Neutrophil (primary cell): ENCODE measurements around the gene TMEM161B.

Experiments
- H3K27ac ChIP-seq: fragments of 200-600 bp; sonication (generic); 2 replicates; pipeline ENCODE4 v1.5.1; 2016; ENCODE audit warnings: mild to moderate bottlenecking, moderate library complexity
- H3K27me3 ChIP-seq: fragments of 200-600 bp; sonication (generic); 2 replicates; pipeline ENCODE4 v1.6.0; 2016; ENCODE audit warnings: mild to moderate bottlenecking
- H3K36me3 ChIP-seq: fragments of 200-600 bp; sonication (generic); 2 replicates; pipeline ENCODE4 v1.5.1; 2017
- H3K4me1 ChIP-seq, 2 experiments: fragments of 200-600 bp in 1 of 2; sonication (generic) in 1 of 2; 1 replicate in 1 of 2; 2 replicates in 1 of 2; pipeline versions ENCODE4 v1.5.1 to v1.6.1; 2013 to 2016; ENCODE audit warnings: low read depth in 1 of 2, low read length in 1 of 2, mild to moderate bottlenecking in 1 of 2, moderate library complexity in 1 of 2; ENCODE audit not compliant: control insufficient read depth in 1 of 2, insufficient read depth in 1 of 2
- H3K4me3 ChIP-seq, 2 experiments: fragments of 200-600 bp in 1 of 2; sonication (generic) in 1 of 2; 1 replicate in 1 of 2; 2 replicates in 1 of 2; pipeline ENCODE4 v1.5.1; 2013 to 2016; ENCODE audit warnings: low read depth in 1 of 2, low read length in 1 of 2, mild to moderate bottlenecking in 1 of 2, moderate library complexity in 1 of 2
- H3K9me3 ChIP-seq: fragments of 200-600 bp; sonication (generic); 2 replicates; pipeline ENCODE4 v1.5.1; 2016
- CTCF ChIP-seq: fragments of 200-600 bp; sonication (generic); IDR thresholded peaks from 2 replicates; pipeline ENCODE4 v1.5.1; 2016; ENCODE audit warnings: antibody characterized with exemption

The TMEM161B gene

DNA sequence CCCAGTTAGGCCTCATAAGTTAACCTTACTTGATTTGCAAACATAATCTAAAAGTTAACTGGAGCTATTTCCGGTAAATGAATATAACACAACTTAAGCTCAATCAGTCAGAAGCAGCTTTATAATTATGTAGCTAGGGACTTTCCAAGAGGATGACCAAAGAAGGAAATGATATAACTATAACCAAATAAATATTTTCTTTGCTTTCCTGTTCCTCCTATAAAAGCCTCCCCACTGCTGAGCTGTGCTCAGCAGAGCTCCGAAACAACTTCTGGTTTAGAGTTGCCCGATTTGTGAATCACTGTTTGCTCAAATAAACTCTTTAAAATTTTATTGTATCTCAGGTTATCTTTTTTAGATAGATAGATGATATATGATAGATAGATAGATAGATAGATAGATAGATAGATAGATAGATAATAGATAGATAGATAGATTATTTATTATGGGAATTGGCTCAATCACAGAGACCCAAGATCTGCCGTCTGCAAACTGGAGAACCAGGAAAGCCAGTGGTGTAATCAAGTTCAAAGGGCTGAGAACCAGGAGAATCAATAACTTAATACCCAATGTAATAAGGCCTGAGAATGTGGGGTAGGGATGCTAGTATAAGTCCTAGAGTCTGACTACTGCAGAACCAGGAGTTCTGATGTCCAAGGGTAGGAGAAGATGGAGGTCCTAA, 19.3 kb upstream of the TMEM161B start:
- no peak for TF ChIP-seq CTCF
- Histone ChIP-seq H3K4me1 (no peaks in the 10 kb centered on the region), H3K27me3 (no peaks in the 10 kb centered on the region), H3K27ac (no peak overlapping the region), H3K4me3 (no peak overlapping the region), H3K36me3 (no peaks in the 10 kb centered on the region), H3K9me3 (no peaks in the 10 kb centered on the region)

- H3K4me3 ChIP-seq, result no peak overlapping the region
- H3K9me3 ChIP-seq, result no peaks in the 10 kb centered on the region
- no peak for TF ChIP-seq CTCF
- no peak overlapping the region for H3K27ac ChIP-seq
- no peaks in the 10 kb centered on the region for H3K27me3 ChIP-seq
- no peaks in the 10 kb centered on the region for H3K4me1 ChIP-seq
- no peaks in the 10 kb centered on the region for H3K36me3 ChIP-seq
Observed at GRCh38 chr5:88287302-88287701, 18.7 kb upstream of the TMEM161B start.

GRCh38 chr5:88283690-88284089, 15.0 kb upstream of the TMEM161B start:
- no peak for TF ChIP-seq CTCF
- Histone ChIP-seq H3K4me1 (no peaks in the 10 kb centered on the region), H3K36me3 (no peaks in the 10 kb centered on the region), H3K27me3 (no peaks in the 10 kb centered on the region), H3K27ac (no peak overlapping the region), H3K9me3 (no peaks in the 10 kb centered on the region), H3K4me3 (no peak overlapping the region)

- TF ChIP-seq CTCF, result no peak
- no peak overlapping the region for H3K27ac ChIP-seq
- no peaks in the 10 kb centered on the region for H3K4me1 ChIP-seq
- H3K4me3 ChIP-seq, result no peak overlapping the region
- H3K27me3 ChIP-seq, result no peaks in the 10 kb centered on the region
- H3K9me3 ChIP-seq, result no peaks in the 10 kb centered on the region
- H3K36me3 ChIP-seq, result no peaks in the 10 kb centered on the region
Observed at GRCh38 chr5:88281322-88281721, 12.7 kb upstream of the TMEM161B start.

- Histone ChIP-seq H3K27me3 (no peaks in the 10 kb centered on the region), H3K36me3 (no peaks in the 10 kb centered on the region), H3K4me3 (no peak overlapping the region), H3K9me3 (no peaks in the 10 kb centered on the region), H3K27ac (no peak overlapping the region), H3K4me1 (no peaks in the 10 kb centered on the region)
- no peak for TF ChIP-seq CTCF
Observed at GRCh38 chr5:88279584-88279983, 10.9 kb upstream of the TMEM161B start.

GRCh38 chr5:88276378-88276777, 7.7 kb upstream of the TMEM161B start:
- no peak for TF ChIP-seq CTCF
- Histone ChIP-seq H3K4me1 (no peaks in the 10 kb centered on the region), H3K9me3 (no peaks in the 10 kb centered on the region), H3K4me3 (no peak overlapping the region), H3K36me3 (no peaks in the 10 kb centered on the region), H3K27me3 (no peaks in the 10 kb centered on the region), H3K27ac (no peak overlapping the region)
